Hematopoietic multipotent progenitor cell treated with erythropoietin and hydrocortisone succinate and interleukin-3 and kit ligand, for 15 days (in vitro differentiated cells): Measurements from ENCODE around the gene DCTPP1.
"Not testable (repeated sequence)": the region's sequence is repeated elsewhere in the genome, so short reads cannot be mapped to it uniquely, and the experiment has no call there.

Experiments
- DNase-seq: peaks from one replicate; pipeline ENCODE4 v3.0.0-alpha.2; 2015; ENCODE audit warnings: low spot score

Gene DCTPP1

GRCh38 chr16:30429678-30430427 lies at the start of gene DCTPP1:
Gene DCTPP1, minus strand, starts transcription at chr16:30430030. Its CDS starts 50 bp downstream, at chr16:30429980.
- peak; percentile 98 for DNase-seq

- DNase-seq = no peak
Measured at GRCh38 chr16:30478766-30479478, 49.1 kb upstream of the DCTPP1 start.

GRCh38 chr16:30477773-30478172 lies 47.9 kb upstream of the DCTPP1 start:
- not testable (repeated sequence) for DNase-seq

GRCh38 chr16:30476991-30477390 lies 47.2 kb upstream of the DCTPP1 start:
- DNase-seq = no peak

GRCh38 chr16:30474684-30475083 lies 44.9 kb upstream of the DCTPP1 start:
- DNase-seq = no peak

GRCh38 chr16:30474074-30474452 lies 44.2 kb upstream of the DCTPP1 start:
- DNase-seq = no peak

GRCh38 chr16:30473231-30474073 lies 43.6 kb upstream of the DCTPP1 start:
- no peak for DNase-seq

- DNase-seq = no peak
Measured at GRCh38 chr16:30472328-30472942, 42.6 kb upstream of the DCTPP1 start, which contains the start of gene ITGAL. Gene ITGAL, plus strand, starts transcription at chr16:30472742. Its CDS starts 96 bp downstream, at chr16:30472838.

GRCh38 chr16:30470632-30470995 lies 40.8 kb upstream of the DCTPP1 start:
- DNase-seq = no peak

- no peak for DNase-seq
Measured at GRCh38 chr16:30470170-30470512, 40.3 kb upstream of the DCTPP1 start.

- no peak for DNase-seq
Measured at GRCh38 chr16:30464078-30464477, 34.2 kb upstream of the DCTPP1 start.

- DNase-seq = not testable (repeated sequence)
Measured at GRCh38 chr16:30461426-30461825, 31.6 kb upstream of the DCTPP1 start.

- DNase-seq = no peak
Measured at GRCh38 chr16:30459456-30459855, 29.6 kb upstream of the DCTPP1 start.

GRCh38 chr16:30458561-30459394 lies 28.9 kb upstream of the DCTPP1 start:
- no peak for DNase-seq

- no peak for DNase-seq
Measured at GRCh38 chr16:30457743-30458560, 28.1 kb upstream of the DCTPP1 start.

- no peak for DNase-seq
Measured at GRCh38 chr16:30457256-30457655, 27.4 kb upstream of the DCTPP1 start.

GRCh38 chr16:30456302-30456701 lies 26.5 kb upstream of the DCTPP1 start:
- no peak for DNase-seq

GRCh38 chr16:30452709-30453580 lies 23.1 kb upstream of the DCTPP1 start:
- DNase-seq = not testable (repeated sequence)

GRCh38 chr16:30449116-30449435 lies 19.2 kb upstream of the DCTPP1 start:
- no peak for DNase-seq
